Measurements from ENCODE around the gene MBLAC1.

MBLAC1 gene

GRCh38 chr7:100152404-100152803, 25.6 kb downstream of the MBLAC1 start:
- no peaks in the 10 kb centered on the region for H3K27me3 Mint-ChIP-seq
- H3K9me3 Mint-ChIP-seq (ENCODE audit: low read depth) = no peaks in the 10 kb centered on the region
- H3K36me3 Mint-ChIP-seq = peaks cover 4% of the 10 kb centered on the region
- no peak overlapping the region for H3K4me3 Mint-ChIP-seq
- H3K4me1 Mint-ChIP-seq (ENCODE audit: low read depth) = peaks cover 61% of the 10 kb centered on the region
- H3K27ac Mint-ChIP-seq = peak overlapping the region; percentile 66

DNA sequence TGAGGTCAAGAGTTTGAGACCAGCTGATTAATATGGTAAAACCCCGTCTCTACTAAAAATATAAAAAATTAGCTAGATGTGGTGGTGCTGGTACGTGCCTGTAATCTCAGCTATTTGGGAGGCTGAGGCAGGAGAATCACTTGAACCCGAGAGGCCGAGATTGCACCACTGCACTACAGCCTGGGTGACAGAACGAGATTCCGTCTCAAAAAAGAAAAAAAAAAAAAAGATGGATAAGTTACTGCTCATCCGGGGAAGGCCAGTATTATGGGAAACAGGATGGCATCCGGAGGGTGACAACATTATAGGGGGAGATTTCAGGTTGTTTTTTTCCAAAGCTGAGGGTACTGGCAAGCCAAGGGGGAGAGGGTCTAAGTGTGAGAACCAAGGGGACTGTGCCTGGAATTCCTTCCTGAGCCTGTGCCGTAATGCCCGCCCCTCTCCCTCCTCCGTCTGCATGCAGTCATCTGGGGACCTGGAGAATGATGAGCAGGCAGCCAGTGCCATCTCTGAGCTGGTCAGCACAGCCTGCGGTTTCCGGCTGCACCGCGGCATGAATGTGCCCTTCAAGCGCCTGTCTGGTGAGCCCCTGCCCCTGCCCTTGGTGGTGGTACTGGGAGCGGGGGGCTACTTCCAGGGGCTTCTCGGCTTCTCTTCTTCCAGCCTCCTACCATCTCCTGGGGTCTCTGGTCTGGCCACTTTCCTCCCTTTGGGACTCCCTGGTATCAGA, 26.3 kb downstream of the MBLAC1 start:
- H3K36me3 Mint-ChIP-seq = peaks cover 4% of the 10 kb centered on the region
- peak overlapping the region; percentile 10 for H3K4me3 Mint-ChIP-seq

GRCh38 chr7:100153708-100154535, 27.2 kb downstream of the MBLAC1 start:
- Mint-ChIP-seq H3K4me1 (ENCODE audit: low read depth) (peaks cover 58% of the 10 kb centered on the region), H3K9me3 (ENCODE audit: low read depth) (no peaks in the 10 kb centered on the region), H3K4me3 (no peak overlapping the region), H3K36me3 (peaks cover 4% of the 10 kb centered on the region), H3K27me3 (no peaks in the 10 kb centered on the region), H3K27ac (peak overlapping the region; percentile 66)

More for the DNA sequence above, 26.3 kb downstream of the MBLAC1 start:
- Mint-ChIP-seq H3K4me1 (ENCODE audit: low read depth) (peaks cover 64% of the 10 kb centered on the region), H3K27ac (peak overlapping the region; percentile 66), H3K9me3 (ENCODE audit: low read depth) (no peaks in the 10 kb centered on the region), H3K27me3 (no peaks in the 10 kb centered on the region)

DNA sequence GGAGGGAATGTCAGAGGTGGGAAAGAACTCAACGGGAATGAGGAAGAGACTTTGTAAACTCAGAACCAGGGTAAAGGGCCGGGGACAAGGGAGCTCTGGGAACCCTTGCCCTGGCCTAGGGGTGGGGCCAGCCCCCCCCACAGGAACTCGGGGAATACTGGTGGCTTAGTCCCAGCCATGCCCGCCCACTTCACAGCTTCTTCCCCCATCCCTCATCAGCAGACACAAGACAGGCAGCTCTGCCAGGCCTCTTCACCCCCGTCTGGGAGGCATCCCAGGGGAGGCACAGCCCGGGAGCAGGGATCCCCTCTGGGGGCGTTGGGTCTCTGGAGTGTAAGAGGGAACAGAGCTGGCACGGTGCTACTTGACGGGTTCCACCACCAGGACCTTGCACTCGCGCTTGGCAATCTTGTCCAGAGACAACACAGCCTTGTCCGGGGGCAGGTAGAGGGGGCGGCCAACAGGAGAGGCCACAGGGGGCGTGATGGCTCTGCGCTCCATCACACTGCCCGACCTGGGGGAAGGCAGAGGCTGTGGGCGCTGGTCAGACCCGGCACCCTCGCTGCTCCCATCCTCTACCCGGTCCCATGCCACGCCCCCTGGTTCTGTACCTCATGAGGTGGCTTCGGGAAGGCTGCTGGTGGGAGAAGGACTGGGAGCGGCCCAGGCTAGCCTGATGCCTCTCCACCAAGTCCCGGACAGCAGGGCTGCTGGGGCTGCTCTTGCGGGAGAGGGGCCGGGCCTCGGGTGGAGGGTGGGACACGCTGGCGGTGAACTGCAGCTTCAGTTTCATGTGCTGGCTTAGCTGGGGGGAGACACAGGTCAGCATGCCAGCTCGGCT, 28.1 kb downstream of the MBLAC1 start:
- no peaks in the 10 kb centered on the region for H3K9me3 Mint-ChIP-seq (ENCODE audit: low read depth)
- no peak overlapping the region for H3K27ac Mint-ChIP-seq
- no peaks in the 10 kb centered on the region for H3K27me3 Mint-ChIP-seq
- no peak overlapping the region for H3K4me3 Mint-ChIP-seq
- peaks cover 4% of the 10 kb centered on the region for H3K36me3 Mint-ChIP-seq
- peaks cover 59% of the 10 kb centered on the region for H3K4me1 Mint-ChIP-seq (ENCODE audit: low read depth)

GRCh38 chr7:100155553-100156317, 29.0 kb downstream of the MBLAC1 start:
- H3K27me3 Mint-ChIP-seq = no peaks in the 10 kb centered on the region
- peak overlapping the region; percentile 51 for H3K4me3 Mint-ChIP-seq
- peaks cover 53% of the 10 kb centered on the region for H3K4me1 Mint-ChIP-seq (ENCODE audit: low read depth)
- no peaks in the 10 kb centered on the region for H3K36me3 Mint-ChIP-seq
- H3K27ac Mint-ChIP-seq = peak overlapping the region; percentile 67
- H3K9me3 Mint-ChIP-seq (ENCODE audit: low read depth) = no peaks in the 10 kb centered on the region

GRCh38 chr7:100156331-100157068, 29.7 kb downstream of the MBLAC1 start:
- no peaks in the 10 kb centered on the region for H3K27me3 Mint-ChIP-seq
- no peaks in the 10 kb centered on the region for H3K9me3 Mint-ChIP-seq (ENCODE audit: low read depth)
- H3K4me3 Mint-ChIP-seq = peak overlapping the region; percentile 85
- peaks cover 53% of the 10 kb centered on the region for H3K4me1 Mint-ChIP-seq (ENCODE audit: low read depth)
- no peaks in the 10 kb centered on the region for H3K36me3 Mint-ChIP-seq
- H3K27ac Mint-ChIP-seq = peak overlapping the region; percentile 67

- Mint-ChIP-seq H3K36me3 (no peaks in the 10 kb centered on the region), H3K4me3 (peak overlapping the region; percentile 85), H3K27me3 (no peaks in the 10 kb centered on the region), H3K27ac (peak overlapping the region; percentile 67), H3K9me3 (ENCODE audit: low read depth) (no peaks in the 10 kb centered on the region), H3K4me1 (ENCODE audit: low read depth) (peaks cover 53% of the 10 kb centered on the region)
Measured at GRCh38 chr7:100157069-100157333, 30.2 kb downstream of the MBLAC1 start.

GRCh38 chr7:100157334-100158228, 30.8 kb downstream of the MBLAC1 start:
- Mint-ChIP-seq H3K9me3 (ENCODE audit: low read depth) (no peaks in the 10 kb centered on the region), H3K27ac (peak overlapping the region; percentile 67), H3K27me3 (no peaks in the 10 kb centered on the region), H3K4me3 (peak overlapping the region; percentile 85), H3K36me3 (no peaks in the 10 kb centered on the region), H3K4me1 (ENCODE audit: low read depth) (peaks cover 49% of the 10 kb centered on the region)

- Mint-ChIP-seq H3K36me3 (no peaks in the 10 kb centered on the region), H3K4me3 (peak within 1 kb of the TSS; percentile 85), H3K9me3 (ENCODE audit: low read depth) (no peaks in the 10 kb centered on the region), H3K27ac (peak within 1 kb of the TSS; percentile 81), H3K27me3 (no peaks in the 10 kb centered on the region), H3K4me1 (ENCODE audit: low read depth) (peaks cover 56% of the 10 kb centered on the region)
Measured at GRCh38 chr7:100158229-100159098, 31.7 kb downstream of the MBLAC1 start, which contains the start of gene TRAPPC14. TRAPPC14 (minus strand) TSS chr7:100158723; CDS start chr7:100158499, 224 bp downstream.

DNA sequence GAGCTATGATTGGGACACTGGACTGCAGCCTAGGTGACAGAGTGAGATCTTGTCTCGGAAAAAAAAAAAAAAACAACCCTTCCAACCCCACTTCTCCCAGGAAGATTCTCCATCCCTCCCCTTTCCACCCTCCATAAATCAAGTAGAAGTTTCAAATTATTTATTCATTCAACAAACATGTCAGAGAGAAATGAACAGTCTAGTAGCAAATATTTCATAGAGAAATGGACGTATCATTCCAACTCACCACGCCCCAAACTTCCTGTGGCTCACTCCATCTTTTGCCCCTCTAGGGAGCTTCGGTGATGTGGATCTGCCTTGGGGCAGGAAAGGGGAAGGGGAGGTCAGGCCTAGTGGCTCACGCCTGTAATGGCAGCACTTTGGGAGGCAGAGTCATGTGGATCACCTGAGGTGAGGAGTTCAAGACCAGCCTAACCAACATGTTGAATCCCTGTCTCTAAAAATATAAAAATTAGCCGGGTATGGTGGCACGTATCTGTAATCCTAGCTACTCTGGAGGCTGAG, 32.4 kb downstream of the MBLAC1 start:
- H3K4me3 Mint-ChIP-seq = peak overlapping the region; percentile 85
- no peaks in the 10 kb centered on the region for H3K36me3 Mint-ChIP-seq
- H3K27me3 Mint-ChIP-seq = no peaks in the 10 kb centered on the region
- H3K9me3 Mint-ChIP-seq (ENCODE audit: low read depth) = no peaks in the 10 kb centered on the region
- peaks cover 57% of the 10 kb centered on the region for H3K4me1 Mint-ChIP-seq (ENCODE audit: low read depth)
- H3K27ac Mint-ChIP-seq = peak overlapping the region; percentile 81

DNA sequence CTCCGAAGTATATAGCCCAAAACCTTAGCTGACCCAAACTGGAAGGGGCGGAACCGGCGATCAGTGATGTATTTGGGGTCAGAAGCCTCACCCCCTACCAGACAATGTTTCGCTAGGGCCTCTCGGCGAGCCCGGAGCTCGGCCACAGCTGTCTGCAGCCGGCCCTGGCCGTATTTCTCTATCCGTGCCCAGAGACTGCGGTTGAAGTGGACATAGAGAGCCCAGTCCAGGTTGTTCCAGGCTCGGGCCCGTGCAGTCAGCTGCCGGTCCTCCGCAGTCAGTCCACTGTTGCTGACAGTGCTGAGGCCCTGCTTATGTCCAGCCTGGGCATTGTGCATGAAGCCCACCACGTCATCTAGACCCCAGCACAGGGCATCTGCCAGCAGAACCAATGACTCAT, 33.3 kb downstream of the MBLAC1 start:
- no peaks in the 10 kb centered on the region for H3K27me3 Mint-ChIP-seq
- H3K4me1 Mint-ChIP-seq (ENCODE audit: low read depth) = peaks cover 58% of the 10 kb centered on the region
- H3K4me3 Mint-ChIP-seq = no peak overlapping the region
- no peaks in the 10 kb centered on the region for H3K36me3 Mint-ChIP-seq
- no peaks in the 10 kb centered on the region for H3K9me3 Mint-ChIP-seq (ENCODE audit: low read depth)
- H3K27ac Mint-ChIP-seq = peak overlapping the region; percentile 70

DNA sequence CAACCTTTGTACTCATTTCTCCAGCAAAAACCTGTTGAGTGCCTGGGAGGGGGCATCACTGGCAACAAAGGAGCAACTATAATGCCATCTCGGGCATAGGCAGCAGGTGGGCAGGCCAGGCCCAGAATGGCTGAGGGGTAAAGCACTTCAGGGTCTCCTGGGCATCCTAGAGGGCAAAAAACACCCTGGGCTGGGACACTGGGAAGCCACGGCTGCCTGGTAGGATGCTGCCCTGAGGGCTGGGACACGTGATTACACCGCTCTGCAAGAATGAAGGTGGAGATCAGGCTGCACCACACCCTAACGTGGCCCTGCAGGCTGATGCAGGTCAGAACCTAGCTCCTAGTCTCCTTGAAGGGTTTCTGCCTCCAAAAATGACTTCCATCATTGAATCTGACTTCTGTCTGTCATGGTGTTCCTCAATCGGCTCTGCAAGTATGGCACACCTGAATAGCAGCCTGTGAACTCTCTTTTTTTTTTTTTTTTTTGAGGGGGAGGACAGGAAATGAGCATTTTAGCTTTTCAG, 36.3 kb downstream of the MBLAC1 start:
- Mint-ChIP-seq H3K27me3 (no peaks in the 10 kb centered on the region), H3K9me3 (ENCODE audit: low read depth) (no peaks in the 10 kb centered on the region), H3K27ac (peak overlapping the region; percentile 92), H3K36me3 (no peaks in the 10 kb centered on the region), H3K4me1 (ENCODE audit: low read depth) (peaks cover 59% of the 10 kb centered on the region), H3K4me3 (peak overlapping the region; percentile 66)
